Measurements from ENCODE around the gene ALOXE3.

The ALOXE3 gene

GRCh38 chr17:8100763-8101162, 17.6 kb downstream of the ALOXE3 start:
- no peak overlapping the region for H3K27ac ChIP-seq
- no peak for TF ChIP-seq CTCF (IDR thresholded peaks at IDR 0.05)
- H3K4me3 ChIP-seq = no peak overlapping the region
- no peak for DNase-seq (ENCODE audit: low spot score)

GRCh38 chr17:8100111-8100510, 18.2 kb downstream of the ALOXE3 start:
- Histone ChIP-seq H3K4me3 (no peak overlapping the region), H3K27ac (no peak overlapping the region)
- no peak for TF ChIP-seq CTCF (IDR thresholded peaks at IDR 0.05)
- DNase-seq (ENCODE audit: low spot score) = no peak

GRCh38 chr17:8096541-8096940, 21.8 kb downstream of the ALOXE3 start:
- TF ChIP-seq CTCF (IDR thresholded peaks at IDR 0.05) = no peak
- no peak overlapping the region for H3K27ac ChIP-seq
- no peak for DNase-seq (ENCODE audit: low spot score)
- H3K4me3 ChIP-seq = no peak overlapping the region

- Histone ChIP-seq H3K27ac (no peak overlapping the region), H3K4me3 (no peak overlapping the region)
- no peak for DNase-seq (ENCODE audit: low spot score)
- TF ChIP-seq CTCF (IDR thresholded peaks at IDR 0.05) = no peak
Measured at GRCh38 chr17:8095361-8095760, 23.0 kb downstream of the ALOXE3 start.

- no peak for TF ChIP-seq CTCF (IDR thresholded peaks at IDR 0.05)
- no peak overlapping the region for H3K27ac ChIP-seq
- H3K4me3 ChIP-seq = no peak overlapping the region
- no peak for DNase-seq (ENCODE audit: low spot score)
Measured at GRCh38 chr17:8091033-8091687, 27.2 kb downstream of the ALOXE3 start.

- no peak for DNase-seq (ENCODE audit: low spot score)
- no peak for TF ChIP-seq CTCF (IDR thresholded peaks at IDR 0.05)
- H3K27ac ChIP-seq = no peak overlapping the region
- no peak overlapping the region for H3K4me3 ChIP-seq
Measured at GRCh38 chr17:8089728-8090127, 28.6 kb downstream of the ALOXE3 start.

GRCh38 chr17:8087952-8088230, 30.4 kb downstream of the ALOXE3 start:
- no peak for DNase-seq (ENCODE audit: low spot score)
- Histone ChIP-seq H3K4me3 (no peak overlapping the region), H3K27ac (no peak overlapping the region)
- TF ChIP-seq CTCF (IDR thresholded peaks at IDR 0.05) = no peak

All from coronary artery (tissue), 2 donors.